DLD1 (cell line): ENCODE data around the gene CCER1.
"Not testable (repeated sequence)": the region's sequence is repeated elsewhere in the genome, so short reads cannot be mapped to it uniquely, and the experiment has no call there.

ENCODE experiments used
- in situ Hi-C: cut with HindIII; loops from 2 replicates; pipeline ENCODE4 v1.10.0; 2017; ENCODE audit warnings: low sequenced_read_pairs

CCER1 gene

GRCh38 chr12:90954921-90955320 is at the start of gene CCER1:
Gene CCER1, minus strand, starts transcription at chr12:90955176. Its CDS starts 434 bp downstream, at chr12:90954742.
- in situ Hi-C loops = no loop called here

- in situ Hi-C loops = loop anchor here (25.0 kb wide), 1 partner anchor 334 kb away; no protein-coding TSS in a partner anchor
These were observed 48.8 kb upstream of the CCER1 start for GRCh38 chr12:91003737-91004136.

GRCh38 chr12:91001306-91001705 is 46.3 kb upstream of the CCER1 start:
- in situ Hi-C loops = loop anchor here (25.0 kb wide), 1 partner anchor 336 kb away; no protein-coding TSS in a partner anchor

GRCh38 chr12:90999966-91000365 is 45.0 kb upstream of the CCER1 start:
- in situ Hi-C loops = loop anchor here (25.0 kb wide), 1 partner anchor 337 kb away; no protein-coding TSS in a partner anchor

- in situ Hi-C loops = no loop called here
These were observed 44.6 kb upstream of the CCER1 start for GRCh38 chr12:90999527-90999926.

- in situ Hi-C loops = no loop called here
These were observed 40.0 kb upstream of the CCER1 start for GRCh38 chr12:90995010-90995409.

GRCh38 chr12:90991952-90992465 is 37.0 kb upstream of the CCER1 start:
- in situ Hi-C loops = no loop called here

GRCh38 chr12:90990611-90991010 is 35.6 kb upstream of the CCER1 start:
- in situ Hi-C loops = no loop called here

GRCh38 chr12:90989686-90990111 is 34.7 kb upstream of the CCER1 start:
- in situ Hi-C loops = no loop called here

- in situ Hi-C loops = no loop called here
These were observed 32.5 kb upstream of the CCER1 start for GRCh38 chr12:90987520-90987919.

- in situ Hi-C loops = no loop called here
These were observed 32.1 kb upstream of the CCER1 start for GRCh38 chr12:90987101-90987500.

- in situ Hi-C loops = not testable (repeated sequence)
These were observed 30.4 kb upstream of the CCER1 start for GRCh38 chr12:90985331-90985730.

- in situ Hi-C loops = no loop called here
These were observed 29.1 kb upstream of the CCER1 start for GRCh38 chr12:90984114-90984513.

- in situ Hi-C loops = no loop called here
These were observed 27.2 kb upstream of the CCER1 start for GRCh38 chr12:90982170-90982569.

- in situ Hi-C loops = no loop called here
These were observed 25.0 kb upstream of the CCER1 start for GRCh38 chr12:90979951-90980350.

- in situ Hi-C loops = no loop called here
These were observed 24.0 kb upstream of the CCER1 start for GRCh38 chr12:90979019-90979418.

GRCh38 chr12:90978117-90978770 is 23.3 kb upstream of the CCER1 start:
- in situ Hi-C loops = no loop called here

GRCh38 chr12:90977224-90977623 is 22.2 kb upstream of the CCER1 start:
- in situ Hi-C loops = no loop called here

- in situ Hi-C loops = no loop called here
These were observed 19.3 kb upstream of the CCER1 start for GRCh38 chr12:90974286-90974685.

GRCh38 chr12:90972226-90972625 is 17.2 kb upstream of the CCER1 start:
- in situ Hi-C loops = no loop called here

- in situ Hi-C loops = no loop called here
These were observed 15.9 kb upstream of the CCER1 start for GRCh38 chr12:90970911-90971310.

GRCh38 chr12:90970471-90970870 is 15.5 kb upstream of the CCER1 start:
- in situ Hi-C loops = no loop called here

- in situ Hi-C loops = no loop called here
These were observed 14.9 kb upstream of the CCER1 start for GRCh38 chr12:90969851-90970250.
